HL-60 (cell line): ENCODE results near the gene COMMD7.

Experiments
- DNase-seq, 2 experiments: peaks; one replicate each; pipeline ENCODE4 v3.0.0-alpha.2; 2010 to 2020; ENCODE audit warnings: low read depth in 1 of 2, low spot score in 1 of 2
- H3K27ac ChIP-seq: fragments of 250-450 bp; sonication (Bioruptor Pico); replicated peaks from 2 replicates; pipeline ENCODE4 v1.5.1; 2020; ENCODE audit warnings: mild to moderate bottlenecking, moderate library complexity
- H3K27me3 ChIP-seq: fragments of 250-450 bp; sonication (Bioruptor Pico); 2 replicates; pipeline ENCODE4 v1.5.1; 2021; ENCODE audit warnings: mild to moderate bottlenecking, moderate library complexity; ENCODE audit not compliant: insufficient read depth, poor library complexity, severe bottlenecking
- H3K4me3 ChIP-seq: replicated peaks from 2 replicates; pipeline ENCODE4 v1.5.1; 2011; ENCODE audit warnings: mild to moderate bottlenecking, control low read depth, low read length; ENCODE audit not compliant: insufficient read depth
- CTCF ChIP-seq: IDR thresholded peaks from one replicate; pipeline ENCODE4 v1.5.1; 2011; ENCODE audit warnings: low read length, control low read depth, inconsistent platforms; ENCODE audit not compliant: insufficient read depth
- GABPA ChIP-seq: IDR thresholded peaks from 2 replicates; pipeline ENCODE4 v1.6.1; 2012; ENCODE audit warnings: low read depth
- POLR2AphosphoS5 ChIP-seq: IDR thresholded peaks from 2 replicates; pipeline ENCODE4 v1.6.1; 2012; ENCODE audit warnings: low read depth
- REST ChIP-seq: IDR thresholded peaks from 2 replicates; pipeline ENCODE4 v1.6.1; 2012; ENCODE audit warnings: low read depth; ENCODE audit not compliant: insufficient replicate concordance
- SPI1 ChIP-seq: IDR thresholded peaks from 2 replicates; pipeline ENCODE4 v1.6.1; 2012; ENCODE audit warnings: low read depth, mild to moderate bottlenecking, borderline replicate concordance

The COMMD7 gene

GRCh38 chr20:32672394-32672981 lies 70.8 kb downstream of the COMMD7 start:
- Histone ChIP-seq H3K4me3 (no peak overlapping the region), H3K27ac (peak overlapping the region; percentile 90), H3K27me3 (no peaks in the 10 kb centered on the region)
- TF ChIP-seq SPI1, result no peak
- no peak for TF ChIP-seq GABPA
- TF ChIP-seq POLR2AphosphoS5, result 0 out of 2 replicates have a peak, but pooled peaks have one; percentile 32
- no peak for TF ChIP-seq CTCF
- TF ChIP-seq REST, result no peak
- DNase-seq, result peak; percentile 69 to 88

- no peak overlapping the region for H3K27ac ChIP-seq
- DNase-seq, result no peak
- no peaks in the 10 kb centered on the region for H3K27me3 ChIP-seq
- H3K4me3 ChIP-seq, result no peak overlapping the region
- TF ChIP-seq CTCF (no peak), SPI1 (no peak), POLR2AphosphoS5 (no peak), REST (no peak), GABPA (no peak)
These were observed 72.4 kb downstream of the COMMD7 start for GRCh38 chr20:32670773-32671455.

GRCh38 chr20:32667027-32667426 lies 76.2 kb downstream of the COMMD7 start:
- no peak for DNase-seq
- Histone ChIP-seq H3K27me3 (no peaks in the 10 kb centered on the region), H3K27ac (no peak overlapping the region), H3K4me3 (no peak overlapping the region)
- TF ChIP-seq SPI1 (no peak), GABPA (no peak), POLR2AphosphoS5 (no peak), CTCF (no peak), REST (no peak)
